Fibroblast of lung (primary cell): ENCODE results near the gene MIOX. TPM values are rescaled to one million over a fixed set of nuclear protein-coding genes. Genes with fewer than 3 reads are reported as not detected.

Experiments
- DNase-seq, 2 donors: peaks; one replicate each; pipeline versions ENCODE4 v3.0.0 to v3.0.0-alpha.2; 2010; ENCODE audit warnings: low read depth in 2 of 2
- H2AFZ ChIP-seq: 2 replicates; pipeline ENCODE4 v1.5.1; 2012; ENCODE audit warnings: low read length, control low read depth, inconsistent platforms
- H3K27ac ChIP-seq: 2 replicates; pipeline ENCODE4 v1.5.1; 2011; ENCODE audit warnings: low read length, control low read depth; ENCODE audit not compliant: insufficient read depth
- H3K27me3 ChIP-seq: 2 replicates; pipeline ENCODE4 v1.5.1; 2011; ENCODE audit warnings: mild to moderate bottlenecking, low read length; ENCODE audit not compliant: control insufficient read depth, insufficient read depth
- H3K36me3 ChIP-seq: 2 replicates; pipeline ENCODE4 v1.5.1; 2011; ENCODE audit warnings: low read length; ENCODE audit not compliant: control insufficient read depth, insufficient read depth
- H3K4me1 ChIP-seq: 2 replicates; pipeline ENCODE4 v1.5.1; 2011; ENCODE audit warnings: low read length; ENCODE audit not compliant: control insufficient read depth, insufficient read depth; ENCODE audit errors: extremely low read depth
- H3K4me2 ChIP-seq: 2 replicates; pipeline ENCODE4 v1.5.1; 2011; ENCODE audit warnings: low read length, control low read depth; ENCODE audit not compliant: insufficient read depth; ENCODE audit errors: extremely low read depth
- H3K4me3 ChIP-seq, 4 experiments: fragments of 200-600 bp in 1 of 4; sonication (generic) in 1 of 4; replicated peaks in 1 of 4; 2 replicates each; pipeline ENCODE4 v1.5.1; 2011 to 2016; ENCODE audit warnings: low read length in 4 of 4, low read depth in 3 of 4, mild to moderate bottlenecking in 3 of 4, control low read depth in 2 of 4, inconsistent platforms in 1 of 4, mixed read lengths in 1 of 4; ENCODE audit not compliant: insufficient read depth in 1 of 4; ENCODE audit errors: control extremely low read depth in 1 of 4
- H3K79me2 ChIP-seq: 2 replicates; pipeline ENCODE4 v1.5.1; 2012; ENCODE audit warnings: mild to moderate bottlenecking, low read length, inconsistent platforms; ENCODE audit not compliant: control insufficient read depth, insufficient read depth
- H3K9ac ChIP-seq: 2 replicates; pipeline ENCODE4 v1.5.1; 2011; ENCODE audit warnings: mild to moderate bottlenecking, low read length, control low read depth; ENCODE audit not compliant: insufficient read depth
- H3K9me3 ChIP-seq: 2 replicates; pipeline ENCODE4 v1.5.1; 2012; ENCODE audit warnings: low read depth, low read length; ENCODE audit not compliant: control insufficient read depth, insufficient read depth
- H4K20me1 ChIP-seq: 2 replicates; pipeline ENCODE4 v1.5.1; 2011; ENCODE audit warnings: low read length; ENCODE audit not compliant: control insufficient read depth, insufficient read depth; ENCODE audit errors: extremely low read depth
- EZH2 ChIP-seq: IDR thresholded peaks from 2 replicates; pipeline ENCODE4 v1.5.1; 2012; ENCODE audit warnings: low read length, control low read depth, mild to moderate bottlenecking; ENCODE audit errors: missing control alignments
- polyA plus RNA-seq, 2 donors: library from polyadenylated mRNA; depleted of rRNA in 1 of 2; stranded (reverse) in 1 of 2; unstranded in 1 of 2; fragments of >200 nt; gene quantifications; 2 replicates each; pipeline ENCODE4 v1.2.1, GENCODE V29; 2011 to 2012; ENCODE audit warnings: missing spikeins in 1 of 2
- total RNA-seq: library from RNA; depleted of rRNA; stranded (reverse); fragments of >200 nt; gene quantifications from 2 replicates; pipeline ENCODE4 v1.2.1, GENCODE V29; 2014
- TF ChIP-seq, protein P1 (sequence below), 2 donors: IDR thresholded peaks in 1 of 2; conservative IDR thresholded peaks in 1 of 2; 1 replicate in 1 of 2; 2 replicates in 1 of 2; pipeline ENCODE4 v1.5.1; 2011 to 2012; ENCODE audit warnings: low read length in 2 of 2, control low read depth in 1 of 2, inconsistent platforms in 1 of 2, low read depth in 1 of 2, mild to moderate bottlenecking in 1 of 2

MIOX gene
- total and polyA plus RNA-seq, 2 donors (not counting 1 experiment from before 2014, with no cell fraction given): 0.06 to 0.17 TPM

DNA sequence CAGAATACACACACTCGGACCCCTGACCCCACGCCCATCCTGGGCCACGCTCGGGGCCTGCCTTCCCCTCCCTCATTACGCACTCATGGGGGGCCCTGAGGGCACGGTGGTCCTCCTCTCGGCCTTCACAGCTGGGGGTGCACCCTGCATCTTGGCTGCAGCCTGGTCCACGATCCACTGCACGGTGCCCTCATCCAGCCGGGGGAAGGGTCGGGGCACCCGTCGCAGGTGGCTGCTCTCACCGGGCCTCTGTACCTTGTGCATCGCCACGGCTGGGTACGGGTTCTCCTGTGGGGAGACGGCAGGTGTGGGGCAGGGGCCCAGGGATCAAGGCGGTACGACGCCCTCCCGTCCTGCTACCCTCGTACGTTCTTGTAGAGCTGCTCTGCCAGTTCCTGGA is 22.2 kb upstream of the MIOX start:
- TF ChIP-seq, protein P1, sequence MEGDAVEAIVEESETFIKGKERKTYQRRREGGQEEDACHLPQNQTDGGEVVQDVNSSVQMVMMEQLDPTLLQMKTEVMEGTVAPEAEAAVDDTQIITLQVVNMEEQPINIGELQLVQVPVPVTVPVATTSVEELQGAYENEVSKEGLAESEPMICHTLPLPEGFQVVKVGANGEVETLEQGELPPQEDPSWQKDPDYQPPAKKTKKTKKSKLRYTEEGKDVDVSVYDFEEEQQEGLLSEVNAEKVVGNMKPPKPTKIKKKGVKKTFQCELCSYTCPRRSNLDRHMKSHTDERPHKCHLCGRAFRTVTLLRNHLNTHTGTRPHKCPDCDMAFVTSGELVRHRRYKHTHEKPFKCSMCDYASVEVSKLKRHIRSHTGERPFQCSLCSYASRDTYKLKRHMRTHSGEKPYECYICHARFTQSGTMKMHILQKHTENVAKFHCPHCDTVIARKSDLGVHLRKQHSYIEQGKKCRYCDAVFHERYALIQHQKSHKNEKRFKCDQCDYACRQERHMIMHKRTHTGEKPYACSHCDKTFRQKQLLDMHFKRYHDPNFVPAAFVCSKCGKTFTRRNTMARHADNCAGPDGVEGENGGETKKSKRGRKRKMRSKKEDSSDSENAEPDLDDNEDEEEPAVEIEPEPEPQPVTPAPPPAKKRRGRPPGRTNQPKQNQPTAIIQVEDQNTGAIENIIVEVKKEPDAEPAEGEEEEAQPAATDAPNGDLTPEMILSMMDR (conservative IDR thresholded peaks at IDR 0.05 in 1 of 2, IDR thresholded peaks at IDR 0.05 in 1 of 2; ENCODE audit: low read depth in 1 of 2, low read length in 2 of 2): no peak
- no peak for TF ChIP-seq EZH2
- Histone ChIP-seq H3K9ac (no peak overlapping the region), H2AFZ (no peak overlapping the region), H3K79me2 (peaks cover 9% of the 10 kb centered on the region), H3K4me1 (no peaks in the 10 kb centered on the region), H3K27ac (no peak overlapping the region), H3K4me3 (no peak overlapping the region), H3K27me3 (no peaks in the 10 kb centered on the region), H4K20me1 (no peaks in the 10 kb centered on the region), H3K4me2 (no peak overlapping the region), H3K36me3 (peaks cover 37% of the 10 kb centered on the region), H3K9me3 (no peaks in the 10 kb centered on the region)
- DNase-seq: no peak

DNA sequence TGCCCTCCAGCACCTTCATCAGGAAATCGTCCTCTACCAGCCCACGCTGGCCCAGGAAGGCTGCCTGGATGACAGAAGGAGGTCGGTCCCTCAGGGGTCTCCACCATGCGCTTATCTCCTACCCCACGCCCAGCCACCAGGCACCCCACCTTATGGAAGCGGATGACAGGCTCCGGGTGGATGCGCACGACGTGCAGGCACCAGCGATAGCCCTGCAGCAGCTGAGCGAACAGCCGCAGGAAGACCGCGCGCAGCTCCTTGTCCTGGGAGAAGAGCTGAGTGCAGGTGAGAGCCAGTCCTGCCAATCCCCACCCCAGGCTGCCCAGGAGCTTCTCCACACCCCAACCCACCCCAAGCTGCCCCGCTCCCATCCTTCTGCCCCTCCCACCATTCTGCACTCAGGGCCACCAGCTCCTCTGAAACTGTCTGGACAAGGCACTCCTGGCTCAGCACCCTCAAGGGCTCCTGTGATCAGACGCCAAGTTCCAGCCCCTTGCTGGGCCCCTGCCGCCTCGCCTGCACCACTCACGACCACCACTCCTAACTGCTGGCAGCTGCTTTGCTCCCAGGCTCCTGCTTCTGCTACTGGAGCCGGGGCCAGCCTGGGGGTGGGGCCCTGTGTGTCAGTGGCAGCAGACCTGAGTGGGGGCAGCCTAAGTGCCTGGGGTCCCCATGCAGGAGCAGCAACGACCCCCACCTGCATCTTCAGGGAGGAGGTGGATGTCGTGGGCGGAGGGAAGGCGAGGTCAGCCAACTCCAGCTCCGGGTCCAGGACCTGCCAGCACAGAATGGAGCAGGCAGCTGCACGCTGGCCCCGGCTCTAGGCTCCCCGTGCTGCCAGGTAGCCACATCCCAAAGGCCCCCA is 21.4 kb upstream of the MIOX start:
- H2AFZ ChIP-seq: no peak overlapping the region
- H3K36me3 ChIP-seq: peaks cover 37% of the 10 kb centered on the region
- H3K4me3 ChIP-seq: no peak overlapping the region

DNA sequence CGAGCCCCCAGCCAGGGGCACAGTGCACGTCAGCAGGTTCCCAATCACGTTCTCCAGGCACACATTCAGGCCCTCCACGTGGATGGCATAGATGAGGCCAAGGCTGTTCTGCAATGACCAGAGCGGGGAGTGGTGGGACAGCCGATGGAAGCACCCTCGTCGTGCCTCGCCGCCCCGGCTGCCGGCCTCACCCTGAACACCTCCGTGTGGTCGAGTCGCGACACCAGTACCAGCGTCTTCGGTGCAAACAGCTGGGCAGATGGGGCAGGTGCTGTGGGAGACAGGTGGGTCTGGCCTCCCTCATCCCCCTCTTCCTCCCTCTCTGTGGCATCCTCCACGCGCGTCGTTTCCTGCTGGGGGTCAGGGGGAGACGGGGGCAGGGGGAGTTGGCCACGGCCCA is 19.3 kb upstream of the MIOX start:
- H4K20me1 ChIP-seq: no peaks in the 10 kb centered on the region
- no peak overlapping the region for H3K27ac ChIP-seq
- H3K4me2 ChIP-seq: no peak overlapping the region
- no peaks in the 10 kb centered on the region for H3K9me3 ChIP-seq
- peaks cover 5% of the 10 kb centered on the region for H3K4me1 ChIP-seq
- DNase-seq: no peak
- no peaks in the 10 kb centered on the region for H3K27me3 ChIP-seq
- no peak overlapping the region for H2AFZ ChIP-seq
- no peak overlapping the region for H3K9ac ChIP-seq
- peaks cover 31% of the 10 kb centered on the region for H3K36me3 ChIP-seq
- H3K79me2 ChIP-seq: peaks cover 36% of the 10 kb centered on the region
- H3K4me3 ChIP-seq: no peak overlapping the region
- TF ChIP-seq, protein P1 (conservative IDR thresholded peaks at IDR 0.05 in 1 of 2, IDR thresholded peaks at IDR 0.05 in 1 of 2; ENCODE audit: low read depth in 1 of 2, low read length in 2 of 2): no peak
- no peak for TF ChIP-seq EZH2

More for the DNA sequence above, 21.4 kb upstream of the MIOX start:
- no peaks in the 10 kb centered on the region for H3K27me3 ChIP-seq
- TF ChIP-seq, protein P1 (conservative IDR thresholded peaks at IDR 0.05 in 1 of 2, IDR thresholded peaks at IDR 0.05 in 1 of 2; ENCODE audit: low read depth in 1 of 2, low read length in 2 of 2): no peak
- no peak for DNase-seq
- no peak overlapping the region for H3K4me2 ChIP-seq
- H3K27ac ChIP-seq: no peak overlapping the region
- H3K9me3 ChIP-seq: no peaks in the 10 kb centered on the region
- no peak overlapping the region for H3K9ac ChIP-seq
- peaks cover 5% of the 10 kb centered on the region for H3K4me1 ChIP-seq
- H4K20me1 ChIP-seq: no peaks in the 10 kb centered on the region
- H3K79me2 ChIP-seq: peaks cover 16% of the 10 kb centered on the region
